ENCODE data around the gene EMILIN2.
A peak's percentile ranks its signal among the peaks of the same experiment; 100 is the strongest.
"Not testable (repeated sequence)": the region's sequence is repeated elsewhere in the genome, so short reads cannot be mapped to it uniquely, and the experiment has no call there.

The EMILIN2 gene

DNA sequence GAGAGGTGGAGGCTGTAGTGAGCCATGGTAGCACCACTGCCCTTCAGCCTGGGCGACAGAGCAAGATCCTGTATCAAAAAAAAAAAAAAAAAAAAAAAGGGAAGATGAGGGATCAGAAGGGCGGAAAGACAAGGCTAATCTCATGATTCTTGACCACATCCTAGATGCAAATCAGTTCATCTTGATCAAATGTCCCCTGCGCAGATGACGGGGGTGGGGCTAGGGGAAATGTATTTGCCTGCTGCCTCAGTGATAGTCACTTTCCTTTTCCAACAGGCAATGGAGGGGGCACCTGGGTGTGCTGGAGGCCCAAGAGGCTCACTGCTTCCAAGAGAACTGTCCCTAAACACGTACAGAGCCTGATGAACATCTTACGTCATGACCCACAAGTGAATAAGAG lies 3.7 kb upstream of the EMILIN2 start:
- in situ Hi-C loops (cut with HindIII; ENCODE audit: low sequenced_read_pairs): no loop called here
- TF ChIP-seq, protein P1, sequence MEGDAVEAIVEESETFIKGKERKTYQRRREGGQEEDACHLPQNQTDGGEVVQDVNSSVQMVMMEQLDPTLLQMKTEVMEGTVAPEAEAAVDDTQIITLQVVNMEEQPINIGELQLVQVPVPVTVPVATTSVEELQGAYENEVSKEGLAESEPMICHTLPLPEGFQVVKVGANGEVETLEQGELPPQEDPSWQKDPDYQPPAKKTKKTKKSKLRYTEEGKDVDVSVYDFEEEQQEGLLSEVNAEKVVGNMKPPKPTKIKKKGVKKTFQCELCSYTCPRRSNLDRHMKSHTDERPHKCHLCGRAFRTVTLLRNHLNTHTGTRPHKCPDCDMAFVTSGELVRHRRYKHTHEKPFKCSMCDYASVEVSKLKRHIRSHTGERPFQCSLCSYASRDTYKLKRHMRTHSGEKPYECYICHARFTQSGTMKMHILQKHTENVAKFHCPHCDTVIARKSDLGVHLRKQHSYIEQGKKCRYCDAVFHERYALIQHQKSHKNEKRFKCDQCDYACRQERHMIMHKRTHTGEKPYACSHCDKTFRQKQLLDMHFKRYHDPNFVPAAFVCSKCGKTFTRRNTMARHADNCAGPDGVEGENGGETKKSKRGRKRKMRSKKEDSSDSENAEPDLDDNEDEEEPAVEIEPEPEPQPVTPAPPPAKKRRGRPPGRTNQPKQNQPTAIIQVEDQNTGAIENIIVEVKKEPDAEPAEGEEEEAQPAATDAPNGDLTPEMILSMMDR (IDR thresholded peaks at IDR 0.05; ENCODE audit: low read depth, low read length): no peak
- no peak overlapping the region for H3K4me3 ChIP-seq (ENCODE audit: low read depth, low read length)
- DNase-seq (ENCODE audit: low read depth, low spot score): no peak

- in situ Hi-C loops (cut with HindIII; ENCODE audit: low sequenced_read_pairs): no loop called here
- DNase-seq (ENCODE audit: low read depth, low spot score): no peak
- H3K4me3 ChIP-seq (ENCODE audit: low read depth, low read length): no peak overlapping the region
- TF ChIP-seq, protein P1 (IDR thresholded peaks at IDR 0.05; ENCODE audit: low read depth, low read length): no peak
Measured at GRCh38 chr18:2845172-2845571, 1.6 kb upstream of the EMILIN2 start.

GRCh38 chr18:2847317-2848246 lies 776 bp downstream of the EMILIN2 start:
- peak; percentile 51 for DNase-seq (ENCODE audit: low read depth, low spot score)
- TF ChIP-seq, protein P1 (IDR thresholded peaks at IDR 0.05; ENCODE audit: low read depth, low read length): no peak
- peak overlapping the region; percentile 50 for H3K4me3 ChIP-seq (ENCODE audit: low read depth, low read length)
- in situ Hi-C loops (cut with HindIII; ENCODE audit: low sequenced_read_pairs): no loop called here

DNA sequence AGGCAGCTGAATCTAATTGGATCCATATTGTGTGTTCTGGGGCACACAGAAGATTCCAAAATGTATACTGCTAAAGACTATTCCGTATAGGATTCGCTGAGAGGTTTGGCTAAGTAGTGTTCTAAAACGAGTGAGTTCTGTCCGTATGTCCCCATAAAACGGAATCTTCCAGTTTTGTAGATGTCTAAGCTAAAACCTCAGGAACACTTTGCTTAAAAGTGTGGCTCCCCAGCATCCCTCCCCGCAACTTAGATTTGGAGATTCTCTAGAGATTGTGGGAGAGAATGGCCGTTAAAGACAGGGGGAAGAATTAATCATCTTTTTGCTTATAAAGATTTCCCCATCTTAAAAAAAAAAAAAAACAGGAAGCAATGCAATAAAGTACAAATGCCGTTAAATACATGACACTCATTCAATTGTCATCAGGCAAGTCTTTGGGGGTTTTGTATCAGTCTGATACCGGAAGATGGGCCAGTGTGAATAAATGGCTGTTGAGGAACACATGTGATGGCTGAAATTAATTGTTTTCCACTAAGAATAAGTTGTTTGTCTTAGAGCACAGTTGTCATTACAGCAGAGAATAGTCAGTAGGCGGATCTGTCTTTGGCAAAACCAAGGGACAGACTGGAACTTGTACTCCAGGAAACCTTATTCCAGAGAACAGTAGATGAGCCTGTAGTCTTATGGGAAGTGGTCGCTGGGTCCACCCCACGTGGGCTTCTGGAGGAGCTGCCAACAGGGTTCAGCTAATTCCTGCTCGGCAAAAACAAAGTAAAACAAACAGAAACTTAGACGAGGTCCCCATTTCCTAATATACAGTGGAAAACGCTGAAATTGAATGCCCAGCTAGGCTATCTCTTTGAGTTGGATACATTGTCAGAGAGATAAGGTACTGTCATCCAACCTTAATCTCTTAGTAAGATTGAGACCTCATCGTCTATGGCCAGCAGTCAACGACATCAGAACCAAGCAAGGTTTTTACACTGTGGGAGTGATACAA lies 1.7 kb downstream of the EMILIN2 start:
- TF ChIP-seq, protein P1 (IDR thresholded peaks at IDR 0.05; ENCODE audit: low read depth, low read length): no peak
- DNase-seq (ENCODE audit: low read depth, low spot score): peak; percentile 9
- H3K4me3 ChIP-seq (ENCODE audit: low read depth, low read length): peak overlapping the region; percentile 50
- in situ Hi-C loops (cut with HindIII; ENCODE audit: low sequenced_read_pairs): no loop called here

DNA sequence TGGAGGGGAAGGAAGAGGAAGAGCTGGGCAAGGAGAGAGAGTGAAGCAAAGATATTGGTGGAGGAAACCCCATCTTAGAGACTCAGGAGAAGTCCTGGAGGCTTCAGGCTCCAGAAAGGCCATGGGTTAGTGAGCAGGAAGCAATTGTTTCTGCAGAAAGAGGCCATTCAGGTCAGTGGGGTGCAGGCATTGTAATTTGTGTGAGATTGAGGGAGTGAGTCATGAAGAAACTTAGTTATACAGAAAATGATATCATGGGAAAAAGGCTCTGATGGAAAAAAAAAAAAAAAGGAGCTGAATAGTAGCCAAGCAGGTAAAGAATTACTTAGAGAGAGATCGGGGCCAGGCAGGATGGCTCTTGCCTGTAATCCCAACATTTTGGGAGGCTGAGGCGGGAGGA lies 4.0 kb downstream of the EMILIN2 start:
- TF ChIP-seq, protein P1 (IDR thresholded peaks at IDR 0.05; ENCODE audit: low read depth, low read length): no peak
- no peak overlapping the region for H3K4me3 ChIP-seq (ENCODE audit: low read depth, low read length)
- in situ Hi-C loops (cut with HindIII; ENCODE audit: low sequenced_read_pairs): no loop called here
- no peak for DNase-seq (ENCODE audit: low read depth, low spot score)

GRCh38 chr18:2851771-2852170 lies 5.0 kb downstream of the EMILIN2 start:
- in situ Hi-C loops (cut with HindIII; ENCODE audit: low sequenced_read_pairs): no loop called here
- no peak overlapping the region for H3K4me3 ChIP-seq (ENCODE audit: low read depth, low read length)
- DNase-seq (ENCODE audit: low read depth, low spot score): no peak
- TF ChIP-seq, protein P1 (IDR thresholded peaks at IDR 0.05; ENCODE audit: low read depth, low read length): no peak

DNA sequence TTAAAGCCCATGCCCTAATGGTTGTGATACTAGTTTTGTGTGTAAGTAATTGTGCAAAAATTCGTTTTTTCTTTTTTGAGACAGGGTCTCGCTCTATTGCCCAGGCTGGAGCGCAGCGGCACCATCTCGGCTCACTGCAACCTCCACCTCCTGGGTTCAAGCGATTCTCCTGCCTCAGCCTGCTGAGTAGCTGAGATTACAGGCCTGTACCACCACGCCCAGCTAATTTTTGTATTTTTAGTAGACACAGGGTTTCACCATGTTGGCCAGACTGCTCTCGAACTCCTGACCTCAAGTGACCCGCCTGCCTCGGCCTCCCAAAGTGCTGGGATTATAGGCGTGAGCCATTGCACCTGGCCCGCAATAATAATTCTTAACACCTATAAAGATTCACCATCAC lies 5.7 kb downstream of the EMILIN2 start:
- in situ Hi-C loops (cut with HindIII; ENCODE audit: low sequenced_read_pairs); H3K4me3 ChIP-seq (ENCODE audit: low read depth, low read length); DNase-seq (ENCODE audit: low read depth, low spot score): not testable (repeated sequence)
